ENCODE measurements around the gene WDR74.
"Not testable (repeated sequence)": the region's sequence is repeated elsewhere in the genome, so short reads cannot be mapped to it uniquely, and the experiment has no call there.

Gene WDR74

DNA sequence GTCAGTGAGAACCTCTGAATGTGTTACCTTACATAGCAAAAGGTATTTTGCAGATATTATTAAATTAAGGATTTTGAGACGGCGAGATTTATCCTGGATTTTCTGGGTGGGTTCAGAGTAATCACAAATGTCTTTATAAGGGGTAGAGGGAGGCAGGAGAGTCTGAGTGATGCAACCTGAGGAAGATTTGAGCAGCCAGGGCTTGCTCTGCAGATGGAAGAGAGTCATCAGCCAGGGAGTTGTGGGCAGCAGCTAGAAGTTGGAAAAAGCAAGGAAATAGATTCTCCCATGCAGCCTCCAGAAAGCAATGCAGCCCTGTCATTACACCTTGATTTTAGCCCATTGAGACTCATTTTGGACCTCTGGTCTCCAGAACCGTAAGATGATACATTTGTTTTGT lies 4.1 kb upstream of the WDR74 start:
- no peak overlapping the region for H3K27ac Mint-ChIP-seq (ENCODE audit: low read depth)
- peaks cover 11% of the 10 kb centered on the region for H3K36me3 Mint-ChIP-seq (ENCODE audit: insufficient read depth)
- H3K4me1 Mint-ChIP-seq: no peaks in the 10 kb centered on the region
- no peak overlapping the region for H3K4me3 Mint-ChIP-seq
- ATAC-seq (replicated peaks; ENCODE audit: extremely low read depth, poor library complexity, severe bottlenecking) (no peak), DNase-seq (ENCODE audit: low spot score in 2 of 2) (no peak)
- no peaks in the 10 kb centered on the region for H3K9me3 Mint-ChIP-seq
- H3K27me3 Mint-ChIP-seq: no peaks in the 10 kb centered on the region

DNA sequence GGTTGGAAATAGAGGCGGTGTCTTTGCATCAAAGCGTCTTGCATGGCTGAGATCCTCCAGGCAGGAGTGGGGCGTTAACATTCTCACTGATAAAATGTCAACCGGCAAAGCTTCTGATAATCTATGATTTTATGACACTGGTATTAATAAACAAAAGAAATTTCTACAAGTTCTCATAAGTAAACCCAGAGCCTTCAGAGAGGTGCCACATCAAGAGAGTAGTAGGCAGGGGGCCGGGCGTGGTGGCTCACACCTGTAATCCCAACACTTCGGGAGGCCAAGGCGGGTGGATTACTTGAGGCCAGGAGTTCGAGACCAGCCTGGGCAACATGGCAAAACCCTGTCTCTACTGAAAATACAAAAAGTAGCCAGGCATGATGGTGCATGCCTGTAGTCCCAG lies 3.5 kb upstream of the WDR74 start:
- ATAC-seq (replicated peaks; ENCODE audit: extremely low read depth, poor library complexity, severe bottlenecking); H3K9me3 Mint-ChIP-seq: not testable (repeated sequence)

DNA sequence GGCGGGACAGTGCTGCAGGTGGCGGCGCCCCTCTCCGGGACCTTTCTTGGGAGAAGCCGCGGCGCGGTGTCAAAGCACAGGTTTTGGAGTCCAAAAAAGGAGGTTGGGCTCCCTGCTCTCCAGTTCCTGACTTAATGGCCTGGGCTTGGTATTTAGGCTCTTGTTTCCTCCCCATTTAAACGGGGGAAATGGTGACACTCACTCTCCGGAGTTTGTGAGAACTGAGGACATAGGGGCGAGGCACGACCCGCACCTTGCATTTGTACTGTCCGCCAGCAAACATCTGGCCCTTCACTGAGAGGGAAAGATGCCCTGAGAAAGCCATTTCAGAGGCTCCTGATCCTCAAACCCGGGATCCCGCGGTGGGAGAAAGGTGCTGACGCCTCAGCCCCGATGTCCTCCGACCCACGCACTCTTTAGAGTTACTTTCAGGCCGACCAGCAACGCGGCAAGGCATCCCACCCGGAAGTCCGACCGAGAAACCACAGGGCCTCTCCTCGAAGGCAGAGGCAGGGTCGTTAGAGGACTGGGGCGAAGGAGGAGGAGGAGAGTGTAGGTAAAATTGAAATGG lies 2.9 kb upstream of the WDR74 start:
- no peak for ATAC-seq (replicated peaks; ENCODE audit: extremely low read depth, poor library complexity, severe bottlenecking)
- Mint-ChIP-seq H3K36me3 (ENCODE audit: insufficient read depth) (peaks cover 15% of the 10 kb centered on the region), H3K27me3 (no peaks in the 10 kb centered on the region), H3K9me3 (no peaks in the 10 kb centered on the region), H3K4me1 (peaks cover 6% of the 10 kb centered on the region), H3K27ac (ENCODE audit: low read depth) (no peak overlapping the region), H3K4me3 (no peak overlapping the region)
- DNase-seq (ENCODE audit: low spot score in 2 of 2): no peak

More for the DNA sequence above, 3.5 kb upstream of the WDR74 start:
- not testable (repeated sequence) for H3K4me1 Mint-ChIP-seq; H3K27me3 Mint-ChIP-seq; H3K27ac Mint-ChIP-seq (ENCODE audit: low read depth); H3K4me3 Mint-ChIP-seq; DNase-seq (ENCODE audit: low spot score in 2 of 2)
- H3K36me3 Mint-ChIP-seq (ENCODE audit: insufficient read depth): peaks cover 11% of the 10 kb centered on the region

DNA sequence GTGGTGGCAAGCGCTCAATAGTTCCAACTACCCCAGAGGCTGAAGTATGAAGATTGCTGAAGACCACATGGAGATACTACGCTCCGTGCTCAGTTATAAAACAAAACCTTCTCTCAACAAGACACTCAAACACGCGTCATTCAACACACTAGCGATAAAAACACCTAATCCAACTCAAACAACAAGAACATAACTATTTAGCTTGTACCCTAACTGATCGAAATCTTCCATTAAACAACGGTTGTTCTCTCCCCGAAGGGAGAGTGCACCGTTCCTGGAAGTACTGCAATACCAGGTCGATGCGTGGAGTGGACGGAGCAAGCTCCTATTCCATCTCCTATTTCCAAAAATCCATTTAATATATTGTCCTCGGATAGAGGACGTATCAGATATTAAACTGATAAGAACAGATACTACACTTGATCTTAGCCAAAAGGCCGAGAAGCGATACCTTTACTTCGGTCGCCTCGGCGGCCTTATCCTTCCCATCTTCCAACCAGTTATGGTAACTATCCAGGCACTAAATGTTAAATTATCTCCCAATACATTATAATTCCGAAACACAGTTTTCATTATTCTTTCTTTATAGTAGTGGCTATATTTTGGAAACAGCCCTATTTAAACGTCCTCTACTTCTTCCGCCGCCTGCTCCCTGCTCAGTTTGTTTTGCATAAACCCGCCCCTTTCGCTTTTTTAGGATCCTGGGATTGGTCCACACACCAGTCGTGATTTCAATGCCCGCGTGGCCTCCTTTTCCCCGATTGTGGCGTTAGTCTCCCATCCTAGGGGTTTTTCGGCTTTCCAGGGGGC lies 2.2 kb upstream of the WDR74 start:
- H3K36me3 Mint-ChIP-seq (ENCODE audit: insufficient read depth): peaks cover 15% of the 10 kb centered on the region
- DNase-seq (ENCODE audit: low spot score in 2 of 2) (peak; percentile 85 to 90), ATAC-seq (replicated peaks; ENCODE audit: extremely low read depth, poor library complexity, severe bottlenecking) (peak; percentile 53)
- H3K27me3 Mint-ChIP-seq: no peaks in the 10 kb centered on the region
- H3K27ac Mint-ChIP-seq (ENCODE audit: low read depth): no peak overlapping the region
- H3K4me1 Mint-ChIP-seq: peaks cover 9% of the 10 kb centered on the region
- no peaks in the 10 kb centered on the region for H3K9me3 Mint-ChIP-seq
- H3K4me3 Mint-ChIP-seq: no peak overlapping the region

DNA sequence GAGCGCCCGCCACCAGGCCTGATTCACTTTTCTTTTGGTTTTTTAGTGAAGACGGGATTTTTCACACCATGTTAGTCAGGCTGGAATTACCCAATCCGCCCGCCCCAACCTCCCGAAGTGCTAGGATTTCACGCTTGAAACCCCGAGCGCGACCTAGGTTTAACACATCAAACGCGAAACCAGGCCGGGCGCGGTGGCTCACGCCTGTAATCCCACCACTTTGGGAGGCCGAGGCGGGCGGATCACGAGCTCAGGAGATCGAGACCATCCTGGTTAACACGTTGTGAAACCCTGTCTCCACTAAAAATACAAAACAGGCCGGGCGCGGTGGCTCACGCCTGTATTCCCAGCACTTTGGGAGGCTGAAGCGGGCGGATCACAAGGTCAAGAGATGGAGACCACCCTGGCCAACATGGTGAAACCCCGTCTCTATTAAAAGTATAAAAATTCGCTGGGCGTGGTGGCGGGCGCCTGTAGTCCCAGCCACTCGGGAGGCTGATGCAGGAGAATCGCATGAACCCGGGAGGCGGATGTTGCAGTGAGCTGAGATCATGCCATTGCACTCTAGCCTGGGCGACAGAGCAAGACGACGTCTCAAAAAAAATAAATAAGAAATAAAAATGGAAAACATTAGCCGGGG lies 1.5 kb upstream of the WDR74 start:
- ATAC-seq (replicated peaks; ENCODE audit: extremely low read depth, poor library complexity, severe bottlenecking) (peak; percentile 29), DNase-seq (ENCODE audit: low spot score in 2 of 2) (peak; percentile 68 to 81)
- H3K4me1 Mint-ChIP-seq: peaks cover 11% of the 10 kb centered on the region
- peaks cover 14% of the 10 kb centered on the region for H3K36me3 Mint-ChIP-seq (ENCODE audit: insufficient read depth)
- H3K4me3 Mint-ChIP-seq; H3K27me3 Mint-ChIP-seq; H3K9me3 Mint-ChIP-seq; H3K27ac Mint-ChIP-seq (ENCODE audit: low read depth): not testable (repeated sequence)

DNA sequence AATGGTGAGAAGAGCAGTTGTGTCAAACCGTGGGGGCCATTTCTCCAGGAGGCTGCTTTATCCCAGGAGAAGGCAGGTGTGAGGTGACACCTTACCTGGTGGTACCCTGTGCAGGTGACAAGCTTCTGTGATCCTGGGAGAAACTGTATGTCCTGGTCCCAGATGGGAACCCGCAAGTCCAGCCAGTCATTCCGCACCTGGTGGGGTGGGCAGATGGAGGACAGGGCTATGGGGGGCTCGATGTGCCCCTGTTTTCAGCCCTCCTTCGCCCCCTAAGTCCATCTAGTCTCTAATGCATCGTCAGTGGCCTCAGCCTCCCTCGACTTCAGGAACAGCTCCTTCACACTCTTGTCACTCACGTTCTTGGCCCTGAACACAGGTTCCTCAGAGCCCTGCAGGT lies 4.1 kb downstream of the WDR74 start:
- H3K9me3 Mint-ChIP-seq: no peaks in the 10 kb centered on the region
- ATAC-seq (replicated peaks; ENCODE audit: extremely low read depth, poor library complexity, severe bottlenecking): no peak
- H3K27ac Mint-ChIP-seq (ENCODE audit: low read depth): no peak overlapping the region
- peaks cover 40% of the 10 kb centered on the region for H3K36me3 Mint-ChIP-seq (ENCODE audit: insufficient read depth)
- H3K4me1 Mint-ChIP-seq: peaks cover 41% of the 10 kb centered on the region
- no peak overlapping the region for H3K4me3 Mint-ChIP-seq
- no peak for DNase-seq (ENCODE audit: low spot score in 2 of 2)
- no peaks in the 10 kb centered on the region for H3K27me3 Mint-ChIP-seq

DNA sequence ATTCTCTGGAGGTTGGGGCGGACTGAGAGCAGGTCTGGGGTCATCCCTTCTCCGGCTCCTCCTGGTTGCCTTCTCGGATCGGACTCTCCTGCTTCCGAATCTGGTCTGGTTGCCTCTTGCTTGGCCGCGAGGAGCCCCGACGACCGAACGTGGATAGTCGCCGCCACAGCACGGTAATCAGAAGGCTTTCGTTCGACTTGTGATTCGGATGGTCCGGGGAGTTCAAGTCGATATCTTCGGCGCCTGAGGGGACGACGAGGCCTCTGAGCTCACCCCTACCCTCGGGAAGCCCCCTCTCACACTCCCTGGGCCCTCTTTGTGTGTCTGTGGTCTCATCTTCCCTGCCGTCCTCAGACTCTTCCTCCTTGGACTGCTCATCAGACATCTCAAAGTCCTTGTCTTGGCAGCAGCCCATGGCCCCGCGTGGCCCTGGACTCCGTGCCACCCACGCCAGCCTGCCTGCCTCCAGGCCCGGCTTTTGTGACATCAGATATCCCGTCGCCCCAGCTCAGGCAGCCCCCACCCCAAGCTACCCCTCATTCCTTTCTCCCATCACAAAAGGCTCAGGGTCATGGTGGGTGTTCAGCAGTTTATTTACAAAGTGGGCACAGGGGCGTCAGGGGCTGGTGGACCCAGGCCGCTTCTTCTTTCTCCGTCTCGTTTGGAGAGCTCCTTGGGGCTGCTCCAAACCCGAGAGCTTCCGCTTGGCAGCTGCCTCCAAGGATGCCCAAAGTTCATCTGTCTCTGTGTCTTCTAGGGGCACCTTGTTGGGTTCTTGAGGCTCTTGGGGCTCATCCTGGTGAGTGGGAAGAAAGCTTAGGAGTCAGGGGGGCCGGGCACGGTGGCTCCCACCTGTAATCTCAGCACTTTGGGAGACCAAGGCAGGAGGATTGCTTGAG lies 6.8 kb downstream of the WDR74 start, which contains the start of gene TEX54:
Gene TEX54, minus strand, starts transcription at position 506 of the 899 bp plus-strand sequence.
- ATAC-seq (replicated peaks; ENCODE audit: extremely low read depth, poor library complexity, severe bottlenecking): peak; percentile 2
- H3K27ac Mint-ChIP-seq (ENCODE audit: low read depth): peak within 1 kb of the TSS; percentile 98
- no peaks in the 10 kb centered on the region for H3K27me3 Mint-ChIP-seq
- peaks cover 33% of the 10 kb centered on the region for H3K36me3 Mint-ChIP-seq (ENCODE audit: insufficient read depth)
- H3K4me1 Mint-ChIP-seq: peaks cover 41% of the 10 kb centered on the region
- H3K4me3 Mint-ChIP-seq: peak within 1 kb of the TSS; percentile 92
- no peak for DNase-seq (ENCODE audit: low spot score in 2 of 2)
- no peaks in the 10 kb centered on the region for H3K9me3 Mint-ChIP-seq

DNA sequence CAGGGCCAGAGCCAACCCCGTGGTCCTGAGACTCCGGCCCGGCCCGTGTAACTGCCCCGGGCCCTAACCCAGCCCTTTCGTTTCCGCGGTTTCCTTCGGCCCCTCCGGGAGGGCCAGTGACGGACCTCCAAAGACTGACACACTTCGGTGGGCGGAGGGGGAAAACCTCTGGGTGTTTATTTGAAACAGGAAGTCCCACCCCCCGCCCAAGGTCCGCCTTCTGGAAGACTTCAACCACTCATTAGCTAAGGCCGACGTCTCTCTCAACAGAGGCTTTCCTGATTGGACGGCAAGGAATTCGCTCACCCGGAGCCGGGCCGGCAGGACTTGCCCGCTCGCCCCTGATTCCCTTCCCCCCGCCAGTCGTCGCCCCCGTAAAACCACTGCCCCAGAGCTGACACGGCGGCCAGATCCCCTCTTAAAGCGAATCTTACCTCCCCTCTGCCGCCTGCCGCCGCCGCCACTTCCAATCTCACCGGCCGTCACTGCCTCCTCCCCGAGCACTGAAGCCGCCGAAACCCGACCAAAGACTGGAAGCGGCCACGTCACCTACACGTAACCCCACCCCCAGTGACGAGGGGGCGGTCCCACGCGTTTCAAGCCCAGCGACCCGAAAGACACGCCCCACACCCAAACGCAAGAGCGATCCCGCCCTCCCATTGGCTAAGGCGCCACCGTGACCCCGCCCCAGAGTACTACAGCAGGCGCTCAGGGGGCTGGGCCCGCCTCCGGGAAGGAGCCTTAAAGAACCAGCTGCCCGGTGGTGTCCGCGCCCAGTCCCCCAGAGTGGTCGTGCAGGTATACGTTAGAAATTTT lies 7.7 kb downstream of the WDR74 start, which contains the start of gene STX5:
Gene STX5, minus strand, starts transcription at position 532 of the 816 bp plus-strand sequence. CDS start 808 bp downstream, outside the sequence.
- Mint-ChIP-seq H3K9me3 (no peaks in the 10 kb centered on the region), H3K27ac (ENCODE audit: low read depth) (peak within 1 kb of the TSS; percentile 98), H3K36me3 (ENCODE audit: insufficient read depth) (peaks cover 38% of the 10 kb centered on the region), H3K4me1 (peaks cover 40% of the 10 kb centered on the region), H3K4me3 (peak within 1 kb of the TSS; percentile 92), H3K27me3 (no peaks in the 10 kb centered on the region)
- peak; percentile 92 for ATAC-seq (replicated peaks; ENCODE audit: extremely low read depth, poor library complexity, severe bottlenecking)
- DNase-seq (ENCODE audit: low spot score in 2 of 2): peak; percentile 99

DNA sequence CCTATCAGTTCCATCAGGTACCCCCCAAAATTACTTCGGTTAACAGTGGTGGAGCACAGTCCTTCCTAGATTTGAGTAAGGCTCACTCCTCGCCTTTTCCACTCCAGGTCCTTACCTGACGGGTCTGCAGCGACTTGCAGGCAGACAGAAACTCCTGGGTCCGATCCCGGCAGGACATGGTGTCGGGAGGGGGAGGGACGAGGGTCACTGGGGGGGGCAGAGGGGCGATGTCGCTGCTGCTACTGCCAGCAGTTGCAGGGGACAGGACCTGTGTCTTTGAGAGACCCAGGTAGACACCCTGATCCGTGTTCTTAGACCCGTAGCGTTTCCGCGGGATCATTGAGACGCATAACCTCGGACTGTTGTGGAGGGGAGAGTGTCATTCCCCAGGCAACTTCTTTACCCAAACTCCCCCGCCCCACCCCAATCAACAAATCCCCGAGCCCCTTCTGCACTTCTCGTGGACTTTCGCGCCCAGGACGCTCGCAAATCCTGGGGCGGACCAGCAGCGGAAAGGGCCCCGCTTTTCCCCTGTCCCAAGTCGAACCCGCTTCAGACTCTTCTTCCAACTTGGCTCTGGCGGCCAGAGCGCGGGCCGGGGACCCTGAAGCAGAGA lies 8.4 kb downstream of the WDR74 start:
- peaks cover 46% of the 10 kb centered on the region for H3K36me3 Mint-ChIP-seq (ENCODE audit: insufficient read depth)
- no peak for ATAC-seq (replicated peaks; ENCODE audit: extremely low read depth, poor library complexity, severe bottlenecking)
- H3K27ac Mint-ChIP-seq (ENCODE audit: low read depth): peak overlapping the region; percentile 98
- DNase-seq (ENCODE audit: low spot score in 2 of 2): no peak
- H3K9me3 Mint-ChIP-seq: no peaks in the 10 kb centered on the region
- H3K4me3 Mint-ChIP-seq: peak overlapping the region; percentile 92
- no peaks in the 10 kb centered on the region for H3K27me3 Mint-ChIP-seq
- peaks cover 37% of the 10 kb centered on the region for H3K4me1 Mint-ChIP-seq

DNA sequence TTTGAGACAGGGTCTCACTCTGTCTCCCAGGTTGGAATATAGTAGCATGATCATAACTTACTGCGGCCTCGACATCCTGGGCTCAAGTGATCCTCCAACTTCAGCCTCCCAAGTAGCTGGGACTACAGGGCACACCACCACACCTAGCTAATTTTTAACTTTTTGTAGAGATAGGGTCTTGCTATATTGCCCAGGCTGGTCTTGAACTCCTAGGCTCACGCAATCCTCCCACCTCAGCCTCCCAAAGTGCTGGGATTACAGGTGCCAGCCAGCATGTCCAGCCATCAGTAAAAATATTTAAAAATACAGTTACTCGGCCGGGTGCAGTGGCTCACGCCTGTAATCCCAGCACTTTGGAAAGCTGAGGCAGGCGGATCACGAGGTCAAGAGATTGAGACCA lies 11.3 kb downstream of the WDR74 start:
- DNase-seq (ENCODE audit: low spot score in 2 of 2); H3K27me3 Mint-ChIP-seq; H3K9me3 Mint-ChIP-seq; H3K27ac Mint-ChIP-seq (ENCODE audit: low read depth); H3K4me3 Mint-ChIP-seq; ATAC-seq (replicated peaks; ENCODE audit: extremely low read depth, poor library complexity, severe bottlenecking): not testable (repeated sequence)
- Mint-ChIP-seq H3K36me3 (ENCODE audit: insufficient read depth) (peaks cover 62% of the 10 kb centered on the region), H3K4me1 (peaks cover 26% of the 10 kb centered on the region)

DNA sequence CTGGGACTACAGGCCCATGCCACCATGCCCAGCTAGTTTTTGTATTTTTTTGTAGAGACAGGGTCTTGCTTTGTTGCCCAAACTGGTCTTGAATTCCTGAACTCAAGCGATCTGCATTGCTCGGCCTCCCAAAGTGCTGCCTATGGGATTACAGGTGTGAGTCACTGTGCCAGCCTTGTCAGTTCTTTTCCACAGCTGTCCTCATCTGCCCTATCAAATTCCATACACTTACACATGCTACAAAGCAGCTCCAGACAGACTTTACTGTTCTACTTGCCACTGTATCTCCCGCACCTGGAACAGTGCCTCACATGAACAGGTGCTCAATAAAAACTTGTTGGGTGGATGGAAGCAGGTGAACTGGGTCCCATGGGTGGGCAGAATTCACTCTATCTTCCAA lies 15.7 kb downstream of the WDR74 start:
- Mint-ChIP-seq H3K9me3 (no peaks in the 10 kb centered on the region), H3K4me1 (peaks cover 11% of the 10 kb centered on the region), H3K4me3 (no peak overlapping the region), H3K27ac (ENCODE audit: low read depth) (no peak overlapping the region), H3K27me3 (no peaks in the 10 kb centered on the region), H3K36me3 (ENCODE audit: insufficient read depth) (peaks cover 79% of the 10 kb centered on the region)
- ATAC-seq (replicated peaks; ENCODE audit: extremely low read depth, poor library complexity, severe bottlenecking): no peak
- no peak for DNase-seq (ENCODE audit: low spot score in 2 of 2)
